ENCODE measurements around the gene UQCRH. TPM values are rescaled to one million over a fixed set of nuclear protein-coding genes. Genes with fewer than 3 reads are reported as not detected.

UQCRH gene
- total and polyA plus RNA-seq, 2 of the 13 experiments (the other 11 are each of a cell fraction or from before 2014, with no cell fraction given) = 548 to 556 TPM

GRCh38 chr1:46285730-46286477, 17.6 kb upstream of the UQCRH start:
- no peak overlapping the region for H3K27ac ChIP-seq (ENCODE audit: extremely low read length, insufficient read depth, low read length)
- peaks cover 19 to 38% of the 10 kb centered on the region in 2 experiments for H3K36me3 ChIP-seq (replicated peaks in 1 of 2; ENCODE audit: control insufficient read depth in 1 of 2, insufficient read depth in 2 of 2, low read length in 2 of 2)
- in situ Hi-C loops (cut with HindIII; ENCODE audit: extremely low pct_ligation_motif_present, low pct_unique_long_range_greater_than_20kb) (no loop called here), intact Hi-C loops (cut with micrococcal nuclease; ENCODE audit: unreplicated experiment) (no loop called here)
- no peak for DNase-seq (ENCODE audit: low spot score)
- ChIA-PET POLR2A (no interaction called here), CTCF (ENCODE audit: low intra/inter-chr PET ratio, low total read pairs) (no interaction called here)
- H3K27me3 ChIP-seq (ENCODE audit: control insufficient read depth in 1 of 2, insufficient read depth in 2 of 2, low read length in 2 of 2) = no peaks in the 10 kb centered on the region
- H3K9me3 ChIP-seq (ENCODE audit: low read length) = no peaks in the 10 kb centered on the region
- H4K20me1 ChIP-seq (ENCODE audit: insufficient read depth, low read length) = no peaks in the 10 kb centered on the region; the same call in 1 of the 2 replicates
- no peaks in the 10 kb centered on the region for H3K4me1 ChIP-seq (ENCODE audit: insufficient read depth, low read length)
- no peak overlapping the region for H3K4me3 ChIP-seq (replicated peaks in 1 of 3; ENCODE audit: insufficient read depth in 1 of 3, low read depth in 2 of 3, low read length in 3 of 3)
- WGBS (ENCODE audit: low lambda C conversion rate) = 95% methylated on average over 21 of the region's 27 CpGs
- BruUV-seq (replicated peaks) = no TSS peak
- H3K79me2 ChIP-seq (ENCODE audit: insufficient read depth, low read length) = no peaks in the 10 kb centered on the region
- no peak overlapping the region for H2AFZ ChIP-seq (ENCODE audit: low read length)
- no peak overlapping the region for H3K4me2 ChIP-seq (ENCODE audit: low read depth, low read length)
- no peak for FAIRE-seq
- H3K9ac ChIP-seq (ENCODE audit: insufficient read depth, low read depth, low read length) = no peak overlapping the region
- ATAC-seq = peak; percentile 44
- TF ChIP-seq ZNF44 (CRISPR knock-in tag; IDR thresholded peaks at IDR 0.05) (no peak), ZNF713 (CRISPR knock-in tag; IDR thresholded peaks at IDR 0.05) (no peak), CEBPB (IDR thresholded peaks at IDR 0.05; ENCODE audit: borderline replicate concordance, low read depth, low read length) (peak; percentile 5; the same call in 1 of the 2 replicates), POLR2A (IDR thresholded peaks at IDR 0.05; ENCODE audit: insufficient read depth in 1 of 2, low read depth in 2 of 2, low read length in 2 of 2) (0 out of 4 replicates have a peak, but pooled peaks of 1 of the 2 experiments have one; percentile 17), PLSCR1 (CRISPR knock-in tag; IDR thresholded peaks at IDR 0.05; ENCODE audit: borderline replicate concordance) (no peak), MAFK (conservative IDR thresholded peaks at IDR 0.05 in 1 of 2, IDR thresholded peaks at IDR 0.05 in 1 of 2; ENCODE audit: low read length in 2 of 2) (peak in 1 of 2 experiments; percentile 20; a peak in 1 of 4 replicates), HDAC2 (CRISPR knock-in tag; IDR thresholded peaks at IDR 0.05) (no peak), CEBPG (CRISPR knock-in tag; IDR thresholded peaks at IDR 0.05) (peak; percentile 75), ONECUT2 (CRISPR knock-in tag; IDR thresholded peaks at IDR 0.05) (no peak), CBFB (CRISPR knock-in tag; IDR thresholded peaks at IDR 0.05) (no peak), SIN3A (IDR thresholded peaks at IDR 0.05; ENCODE audit: borderline replicate concordance, low read depth, low read length) (no peak), ZSCAN29 (CRISPR knock-in tag; conservative IDR thresholded peaks at IDR 0.05) (no peak), ZNF687 (CRISPR knock-in tag; IDR thresholded peaks at IDR 0.05) (peak; percentile 24; the same call in 1 of the 2 replicates), AGO2 (optimal IDR thresholded peaks at IDR 0.05; ENCODE audit: low read depth, low read length) (peak; percentile 89), HOMEZ (CRISPR knock-in tag; IDR thresholded peaks at IDR 0.05; ENCODE audit: low read depth) (no peak), ATF4 (CRISPR knock-in tag; IDR thresholded peaks at IDR 0.05) (peak in 1 of 2 experiments; percentile 83; a peak in 2 of 4 replicates)

All from HepG2 (cell line).